Gastrocnemius medialis (tissue), 4 donors: ENCODE results near the gene PSTPIP2. TPM values are rescaled to one million over a fixed set of nuclear protein-coding genes. Genes with fewer than 3 reads are reported as not detected.

ENCODE experiments used
- ATAC-seq, 2 donors: fragments of 150-250 bp; one replicate each; pipeline ENCODE4 v1.9.1; 2016
- DNase-seq, 2 donors: peaks; one replicate each; pipeline ENCODE4 v3.0.0-alpha.2; 2019
- H3K27ac ChIP-seq, 4 donors: fragments of 200-600 bp; sonication (generic); 1 replicate in 1 of 4; 2 replicates in 3 of 4; pipeline ENCODE4 v1.5.1; 2016 to 2018; ENCODE audit warnings: mild to moderate bottlenecking in 2 of 4, moderate library complexity in 1 of 4
- H3K27me3 ChIP-seq, 3 donors: fragments of 200-600 bp; sonication (generic) in 2 of 3; 1 replicate in 1 of 3; 2 replicates in 2 of 3; pipeline versions ENCODE4 v1.5.1 to v1.6.0; 2016 to 2019; ENCODE audit warnings: mild to moderate bottlenecking in 1 of 3, moderate library complexity in 1 of 3
- H3K36me3 ChIP-seq, 2 donors: fragments of 200-600 bp; sonication (generic) in 1 of 2; one replicate each; pipeline ENCODE4 v1.5.1; 2017 to 2018
- H3K4me1 ChIP-seq, 2 donors: fragments of 200-600 bp; sonication (generic) in 1 of 2; one replicate each; pipeline ENCODE4 v1.5.1; 2016 to 2017; ENCODE audit warnings: mild to moderate bottlenecking in 2 of 2
- H3K4me3 ChIP-seq, 4 donors: fragments of 200-600 bp; sonication (generic) in 3 of 4; 1 replicate in 1 of 4; 2 replicates in 3 of 4; pipeline ENCODE4 v1.5.1; 2016 to 2019; ENCODE audit warnings: mild to moderate bottlenecking in 2 of 4
- H3K9me3 ChIP-seq, 3 donors: fragments of 200-600 bp; sonication (generic) in 2 of 3; 1 replicate in 1 of 3; 2 replicates in 2 of 3; pipeline ENCODE4 v1.5.1; 2016 to 2019
- POLR2A ChIP-seq, 2 donors: fragments of 450-650 bp; IDR thresholded peaks; one replicate each; pipeline ENCODE4 v1.6.1; 2017; ENCODE audit warnings: antibody characterized with exemption in 2 of 2, mild to moderate bottlenecking in 2 of 2, moderate library complexity in 2 of 2
- in situ Hi-C, 4 donors: fragments of 200-750 bp; cut with MboI; loops; one replicate each; pipeline versions ENCODE4 v1.15.0 to v1.8.0; 2017; ENCODE audit warnings: low sequenced_read_pairs in 4 of 4
- intact Hi-C: fragments of 100-400 bp; cut with DNase I; formaldehyde crosslinking; loops from one replicate; pipeline ENCODE4 v1.15.1; 2023; ENCODE audit warnings: low total_unique reads
- total RNA-seq, 4 donors: library from RNA; depleted of rRNA; stranded (reverse); fragments of >200 nt; gene quantifications; one replicate each; pipeline versions ENCODE4 v1.1.0 to v1.2.3, GENCODE V29; 2016
- TF ChIP-seq, protein P1 (sequence below), 5 experiments: fragments of 450-650 bp in 3 of 5; fragments of 200-600 bp in 2 of 5; sonication (generic) in 2 of 5; IDR thresholded peaks in 4 of 5; conservative IDR thresholded peaks in 1 of 5; 1 replicate in 4 of 5; 2 replicates in 1 of 5; pipeline ENCODE4 v1.5.1; 2016 to 2019; ENCODE audit warnings: antibody characterized with exemption in 5 of 5, mild to moderate bottlenecking in 3 of 5, moderate library complexity in 3 of 5

PSTPIP2 gene
- total RNA-seq, 4 donors from 2014 or later: 8.4 to 18.2 (median 10.3) TPM

- no peak for ATAC-seq
- DNase-seq: no peak
These were observed 25.4 kb downstream of the PSTPIP2 start for GRCh38 chr18:46046688-46047087.

GRCh38 chr18:46046126-46046525 lies 25.9 kb downstream of the PSTPIP2 start:
- no peak for ATAC-seq
- in situ Hi-C loops (no loop called here), intact Hi-C loops (no loop called here)
- Histone ChIP-seq H3K9me3 (no peaks in the 10 kb centered on the region), H3K4me1 (peaks cover under 1% of the 10 kb centered on the region in 2 donors), H3K4me3 (no peak overlapping the region), H3K27ac (no peak overlapping the region), H3K27me3 (no peaks in the 10 kb centered on the region), H3K36me3 (no peaks in the 10 kb centered on the region)
- DNase-seq: no peak
- TF ChIP-seq POLR2A (IDR thresholded peaks at IDR 0.05): no peak
- TF ChIP-seq, protein P1, sequence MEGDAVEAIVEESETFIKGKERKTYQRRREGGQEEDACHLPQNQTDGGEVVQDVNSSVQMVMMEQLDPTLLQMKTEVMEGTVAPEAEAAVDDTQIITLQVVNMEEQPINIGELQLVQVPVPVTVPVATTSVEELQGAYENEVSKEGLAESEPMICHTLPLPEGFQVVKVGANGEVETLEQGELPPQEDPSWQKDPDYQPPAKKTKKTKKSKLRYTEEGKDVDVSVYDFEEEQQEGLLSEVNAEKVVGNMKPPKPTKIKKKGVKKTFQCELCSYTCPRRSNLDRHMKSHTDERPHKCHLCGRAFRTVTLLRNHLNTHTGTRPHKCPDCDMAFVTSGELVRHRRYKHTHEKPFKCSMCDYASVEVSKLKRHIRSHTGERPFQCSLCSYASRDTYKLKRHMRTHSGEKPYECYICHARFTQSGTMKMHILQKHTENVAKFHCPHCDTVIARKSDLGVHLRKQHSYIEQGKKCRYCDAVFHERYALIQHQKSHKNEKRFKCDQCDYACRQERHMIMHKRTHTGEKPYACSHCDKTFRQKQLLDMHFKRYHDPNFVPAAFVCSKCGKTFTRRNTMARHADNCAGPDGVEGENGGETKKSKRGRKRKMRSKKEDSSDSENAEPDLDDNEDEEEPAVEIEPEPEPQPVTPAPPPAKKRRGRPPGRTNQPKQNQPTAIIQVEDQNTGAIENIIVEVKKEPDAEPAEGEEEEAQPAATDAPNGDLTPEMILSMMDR (IDR thresholded peaks at IDR 0.05 in 4 of 5, conservative IDR thresholded peaks at IDR 0.05 in 1 of 5): no peak

More at GRCh38 chr18:46046688-46047087, 25.4 kb downstream of the PSTPIP2 start:
- no peaks in the 10 kb centered on the region for H3K36me3 ChIP-seq
- H3K27me3 ChIP-seq: no peaks in the 10 kb centered on the region
- TF ChIP-seq, protein P1 (IDR thresholded peaks at IDR 0.05 in 4 of 5, conservative IDR thresholded peaks at IDR 0.05 in 1 of 5): no peak
- TF ChIP-seq POLR2A (IDR thresholded peaks at IDR 0.05): no peak
- H3K9me3 ChIP-seq: no peaks in the 10 kb centered on the region
- H3K27ac ChIP-seq: no peak overlapping the region
- no peak overlapping the region for H3K4me3 ChIP-seq
- intact Hi-C loops (no loop called here), in situ Hi-C loops (no loop called here)
- peaks cover 5 to 7% of the 10 kb centered on the region in 2 donors for H3K4me1 ChIP-seq

GRCh38 chr18:46042571-46043123 lies 29.4 kb downstream of the PSTPIP2 start:
- no peaks in the 10 kb centered on the region for H3K4me1 ChIP-seq
- H3K4me3 ChIP-seq: no peak overlapping the region
- H3K27ac ChIP-seq: no peak overlapping the region
- no peaks in the 10 kb centered on the region for H3K9me3 ChIP-seq
- intact Hi-C loops (no loop called here), in situ Hi-C loops (no loop called here)
- no peaks in the 10 kb centered on the region for H3K36me3 ChIP-seq
- ATAC-seq (no peak), DNase-seq (no peak)
- no peaks in the 10 kb centered on the region for H3K27me3 ChIP-seq
- no peak for TF ChIP-seq POLR2A (IDR thresholded peaks at IDR 0.05)
- TF ChIP-seq, protein P1 (IDR thresholded peaks at IDR 0.05 in 4 of 5, conservative IDR thresholded peaks at IDR 0.05 in 1 of 5): no peak

DNA sequence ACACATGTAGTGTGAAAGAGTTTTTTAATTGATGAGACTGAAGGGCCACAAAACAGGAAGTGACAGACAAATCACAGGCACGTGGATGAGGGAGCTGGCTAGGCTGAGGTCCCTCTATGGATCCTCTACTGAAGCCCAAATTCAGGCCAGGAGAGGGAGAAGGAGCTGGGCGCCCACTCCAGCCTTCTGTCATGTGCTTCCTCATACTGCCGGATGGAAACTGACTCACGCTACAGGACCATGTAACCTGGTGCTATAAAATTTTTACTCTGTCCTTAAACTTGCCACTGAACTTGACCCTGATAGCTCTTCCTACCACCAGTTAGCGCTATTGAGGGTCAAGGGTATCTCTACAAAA lies 31.3 kb downstream of the PSTPIP2 start:
- TF ChIP-seq POLR2A (IDR thresholded peaks at IDR 0.05): no peak
- TF ChIP-seq, protein P1 (IDR thresholded peaks at IDR 0.05 in 4 of 5, conservative IDR thresholded peaks at IDR 0.05 in 1 of 5): no peak
- Histone ChIP-seq H3K36me3 (no peaks in the 10 kb centered on the region), H3K4me3 (no peak overlapping the region), H3K9me3 (no peaks in the 10 kb centered on the region), H3K27ac (no peak overlapping the region), H3K27me3 (no peaks in the 10 kb centered on the region), H3K4me1 (no peaks in the 10 kb centered on the region)
- no peak for DNase-seq
- in situ Hi-C loops (no loop called here), intact Hi-C loops (no loop called here)
- ATAC-seq: no peak
